Right hindlimb (tissue), 1 donor: ENCODE measurements around the gene TBC1D14.
A peak's percentile ranks its signal among the peaks of the same experiment; 100 is the strongest.
"Not testable (repeated sequence)": the region's sequence is repeated elsewhere in the genome, so short reads cannot be mapped to it uniquely, and the experiment has no call there.

ENCODE experiments used
- DNase-seq: peaks from one replicate; pipeline ENCODE4 v3.0.0-alpha.2; 2018

The TBC1D14 gene

DNA sequence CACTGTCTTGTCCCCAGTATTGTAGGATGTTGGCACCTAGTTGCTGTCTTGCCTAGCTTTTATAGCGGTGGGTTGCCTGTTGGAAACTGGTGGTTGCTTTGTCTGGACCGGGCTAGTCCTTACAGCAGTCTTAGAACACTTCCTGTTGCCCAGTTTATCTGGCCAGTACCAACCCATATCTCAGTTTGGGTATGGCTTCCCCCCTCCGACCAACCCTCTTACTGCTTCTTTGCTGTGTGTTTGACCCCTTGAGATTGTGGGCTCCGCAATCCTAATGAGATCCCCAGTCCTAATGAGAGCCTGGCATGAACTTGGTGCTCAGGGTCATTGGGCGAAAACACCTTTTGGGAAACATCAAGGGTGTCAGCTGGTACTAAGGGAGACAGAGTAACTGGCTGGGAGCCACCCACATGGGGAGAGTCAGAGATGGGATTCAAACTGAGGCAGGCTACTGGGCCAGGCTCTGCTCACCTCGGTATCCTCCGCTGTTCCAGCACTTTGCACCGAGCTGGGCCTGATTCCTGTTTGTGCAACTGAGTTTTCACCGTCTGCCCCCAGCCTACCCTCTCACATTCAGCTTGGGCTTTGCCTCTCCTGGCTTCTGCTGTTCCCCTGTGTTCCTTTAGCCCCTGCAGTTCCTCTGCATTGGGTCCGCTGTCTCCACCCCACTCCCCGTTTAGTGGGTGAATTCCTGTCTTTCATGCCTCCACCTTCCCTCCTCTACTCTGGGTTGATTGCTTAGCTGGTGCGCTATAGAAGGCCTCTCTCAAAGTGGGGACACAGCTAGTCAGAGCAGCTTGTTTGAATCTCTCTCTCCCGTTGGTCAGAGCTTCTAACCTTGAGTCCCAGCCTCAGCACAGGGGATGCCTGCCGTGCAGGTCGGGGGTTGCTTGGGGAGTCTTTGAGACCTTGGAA, 1.6 kb downstream of the TBC1D14 start:
- DNase-seq: no peak

DNA sequence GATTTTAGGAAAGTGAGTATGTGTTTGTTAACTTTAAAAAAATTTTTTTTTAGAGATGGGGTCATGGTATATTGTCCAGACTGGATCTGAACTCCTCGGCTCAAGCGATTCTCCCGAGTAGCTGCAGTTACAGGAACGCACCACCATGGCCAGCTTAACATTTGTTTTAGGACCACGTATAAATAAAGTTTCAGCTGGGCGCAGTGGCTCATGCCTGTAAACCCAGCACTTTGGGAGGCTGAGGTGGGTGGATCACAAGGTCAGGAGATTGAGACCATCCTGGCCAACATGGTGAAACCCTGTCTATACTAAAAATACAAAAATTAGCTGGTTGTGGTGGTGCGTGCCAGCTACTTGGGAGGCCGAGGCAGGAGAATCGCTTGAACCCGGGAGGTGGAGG, 2.3 kb downstream of the TBC1D14 start:
- not testable (repeated sequence) for DNase-seq

DNA sequence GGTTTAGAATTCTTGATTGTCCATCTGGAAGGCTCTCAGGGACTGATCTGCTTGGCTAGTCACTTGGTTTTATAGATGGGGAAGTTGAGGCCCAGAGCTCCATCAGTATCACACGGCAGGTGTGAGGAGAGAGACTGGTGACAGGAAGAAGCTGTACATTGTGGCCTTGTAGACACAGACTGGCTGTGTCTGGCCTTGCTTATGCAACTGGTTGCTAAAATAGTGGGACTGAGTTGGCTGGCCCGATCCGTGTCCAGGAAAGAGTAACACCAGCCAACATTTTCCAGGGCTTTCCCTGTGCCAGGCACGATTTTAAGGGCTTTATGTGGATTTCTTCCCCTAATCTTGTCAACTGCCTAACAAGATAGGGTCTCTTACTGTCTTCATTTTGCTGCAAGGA, 2.8 kb downstream of the TBC1D14 start:
- DNase-seq: no peak

DNA sequence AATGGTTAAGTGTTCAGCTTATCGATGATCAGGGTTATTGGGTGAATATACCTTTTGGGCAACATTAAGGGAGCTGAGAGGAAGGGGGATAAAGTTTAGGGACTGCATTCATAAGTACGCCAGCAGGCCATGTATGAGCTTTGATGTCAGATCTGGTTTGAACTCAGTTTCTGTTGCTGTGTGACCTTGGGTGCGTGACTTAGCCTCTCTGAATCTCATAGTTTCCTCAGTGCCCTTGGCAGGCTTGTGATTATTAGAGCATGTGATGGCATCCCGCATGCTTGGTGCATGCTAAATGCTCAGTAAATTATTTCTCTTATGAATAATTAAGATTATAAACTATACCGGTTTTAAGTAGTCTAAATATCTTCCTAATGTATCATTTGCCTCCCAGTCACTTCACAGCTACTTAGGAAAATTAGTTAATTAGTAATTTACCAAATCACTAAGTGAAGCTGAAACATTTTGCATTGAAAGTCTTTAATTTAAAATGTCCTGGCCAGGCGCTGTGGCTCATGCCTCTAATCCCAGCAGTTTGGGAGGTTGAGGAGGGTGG, 3.8 kb downstream of the TBC1D14 start:
- DNase-seq: no peak

DNA sequence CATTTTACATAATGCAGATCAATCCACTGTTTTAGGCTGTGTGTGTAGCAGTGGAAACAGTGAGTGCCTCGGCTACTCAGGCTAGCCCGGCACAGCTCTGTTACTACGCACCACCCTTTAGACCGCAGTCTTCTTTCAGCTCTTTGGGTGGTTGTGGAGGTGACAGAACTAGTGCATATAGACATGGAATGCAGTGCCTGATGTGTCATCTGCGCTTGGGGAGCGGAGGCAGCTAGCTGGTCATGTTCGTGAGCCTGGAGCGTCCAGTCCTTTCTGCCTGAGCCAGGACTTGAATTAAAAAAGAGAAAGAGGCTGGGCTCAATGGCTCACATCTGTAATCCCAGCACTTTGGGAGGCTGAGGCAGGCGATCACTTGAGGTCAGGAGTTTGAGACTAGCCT, 4.8 kb downstream of the TBC1D14 start:
- no peak for DNase-seq

DNA sequence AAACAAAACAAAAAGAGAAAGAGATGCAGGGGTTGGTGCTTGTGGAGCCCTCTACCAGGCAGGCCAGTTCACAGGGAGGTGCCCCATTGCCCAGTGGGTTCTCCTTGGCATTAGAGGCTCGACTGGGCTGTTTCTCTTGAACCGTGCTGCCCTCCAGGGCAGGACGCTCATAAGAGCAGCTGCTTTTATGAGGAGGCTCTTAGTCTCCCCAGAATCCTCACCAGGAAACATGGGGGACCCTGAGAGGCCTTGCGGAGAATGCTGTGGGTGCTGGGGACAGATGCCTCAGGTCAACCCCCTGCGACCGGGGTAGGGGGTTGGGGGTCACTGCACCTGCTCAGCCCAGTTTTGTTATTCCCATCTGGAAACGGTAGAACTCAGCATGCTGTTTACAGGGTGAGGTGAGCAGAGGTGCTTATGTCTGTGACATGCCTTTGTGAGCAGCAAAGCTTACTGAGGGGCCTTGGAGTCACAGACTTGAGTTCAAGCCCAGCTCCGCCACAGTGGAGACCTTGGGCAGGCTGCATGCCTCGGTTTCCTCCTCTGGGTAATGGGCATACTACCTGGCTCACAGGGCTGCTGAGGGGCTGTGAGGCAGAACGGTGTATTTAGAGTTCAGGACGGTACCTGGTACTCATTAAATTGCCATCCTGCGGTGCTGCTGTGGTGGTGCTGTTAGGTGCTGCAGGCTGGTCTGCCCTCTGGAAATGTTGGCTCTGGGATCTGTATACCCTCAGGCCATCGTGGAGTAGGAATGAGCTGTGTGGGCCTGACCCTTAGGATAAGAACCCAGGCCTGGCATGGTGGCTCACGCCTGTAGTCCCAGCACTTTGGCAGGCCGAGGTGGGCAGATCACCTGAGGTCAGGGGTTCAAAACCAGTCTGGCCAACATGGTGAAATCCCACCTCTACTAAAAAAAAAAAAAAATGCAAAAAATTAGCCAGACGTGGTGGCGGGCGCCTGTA, 5.7 kb downstream of the TBC1D14 start:
- no peak for DNase-seq

DNA sequence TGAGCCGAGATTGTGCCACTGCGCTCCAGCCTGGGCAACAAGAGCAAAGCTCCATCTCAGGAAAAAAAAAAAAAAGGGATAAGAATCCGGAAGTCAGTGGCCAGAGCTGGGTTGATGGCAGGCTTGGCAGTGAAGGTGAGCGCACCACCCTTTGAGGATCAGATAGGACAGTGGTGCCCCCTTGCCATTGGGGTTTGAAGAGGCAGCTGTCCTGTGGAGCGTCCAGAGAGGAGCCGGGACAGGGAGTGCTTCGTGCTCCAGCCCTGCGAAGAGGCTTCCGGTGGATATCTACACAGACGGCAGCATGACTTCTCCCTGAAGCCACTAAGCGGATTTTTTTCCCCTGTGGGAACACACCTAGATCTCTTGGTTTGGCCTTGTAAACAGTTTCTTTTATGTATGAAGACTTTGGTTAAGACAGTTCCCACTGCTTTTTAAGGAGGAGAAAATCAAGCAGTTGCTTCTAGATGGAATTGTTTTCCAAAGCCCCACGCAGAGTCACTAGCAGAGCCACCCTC, 6.5 kb downstream of the TBC1D14 start:
- DNase-seq: no peak

DNA sequence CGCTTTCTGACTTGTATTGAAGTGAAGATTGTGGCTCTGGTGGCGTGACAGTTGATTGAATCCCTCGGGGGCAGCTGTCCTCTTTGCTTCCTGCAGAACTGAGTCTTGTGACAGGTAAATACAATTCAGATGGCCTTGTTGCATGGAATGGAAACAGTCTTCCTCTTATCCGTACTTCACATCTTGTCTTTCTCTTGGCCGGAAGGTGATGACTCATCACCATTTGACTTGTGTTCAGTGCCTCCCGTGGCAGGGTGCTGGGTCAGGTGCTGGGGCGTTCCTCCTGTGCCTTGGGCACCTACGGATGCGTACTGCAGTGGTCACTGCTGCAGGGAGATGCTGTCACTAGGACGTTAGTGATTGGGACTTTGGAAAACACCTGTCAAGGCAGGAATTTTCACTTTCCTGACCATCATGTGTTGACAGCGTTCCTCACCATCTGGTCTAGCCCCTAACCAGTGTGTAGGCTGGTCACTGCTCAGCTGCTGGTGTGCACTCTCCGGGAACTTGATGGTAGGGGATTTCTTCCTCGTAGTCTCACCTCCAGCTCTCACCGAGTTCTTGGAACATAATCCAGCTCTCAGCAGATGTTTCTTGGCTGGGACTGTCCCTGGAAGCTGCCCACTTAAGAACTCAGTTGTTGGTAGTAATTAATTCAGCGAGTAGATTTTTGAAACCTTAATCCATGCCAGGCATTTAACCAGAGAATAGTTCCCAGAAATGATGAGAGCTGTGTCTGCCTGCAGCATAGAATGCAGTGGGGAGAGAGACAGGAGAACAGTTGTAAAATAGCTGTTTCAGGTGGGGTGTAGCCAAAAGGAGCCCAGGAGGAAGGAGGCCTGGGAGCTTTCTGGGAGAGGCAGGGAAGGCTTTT, 7.2 kb downstream of the TBC1D14 start:
- DNase-seq: no peak

DNA sequence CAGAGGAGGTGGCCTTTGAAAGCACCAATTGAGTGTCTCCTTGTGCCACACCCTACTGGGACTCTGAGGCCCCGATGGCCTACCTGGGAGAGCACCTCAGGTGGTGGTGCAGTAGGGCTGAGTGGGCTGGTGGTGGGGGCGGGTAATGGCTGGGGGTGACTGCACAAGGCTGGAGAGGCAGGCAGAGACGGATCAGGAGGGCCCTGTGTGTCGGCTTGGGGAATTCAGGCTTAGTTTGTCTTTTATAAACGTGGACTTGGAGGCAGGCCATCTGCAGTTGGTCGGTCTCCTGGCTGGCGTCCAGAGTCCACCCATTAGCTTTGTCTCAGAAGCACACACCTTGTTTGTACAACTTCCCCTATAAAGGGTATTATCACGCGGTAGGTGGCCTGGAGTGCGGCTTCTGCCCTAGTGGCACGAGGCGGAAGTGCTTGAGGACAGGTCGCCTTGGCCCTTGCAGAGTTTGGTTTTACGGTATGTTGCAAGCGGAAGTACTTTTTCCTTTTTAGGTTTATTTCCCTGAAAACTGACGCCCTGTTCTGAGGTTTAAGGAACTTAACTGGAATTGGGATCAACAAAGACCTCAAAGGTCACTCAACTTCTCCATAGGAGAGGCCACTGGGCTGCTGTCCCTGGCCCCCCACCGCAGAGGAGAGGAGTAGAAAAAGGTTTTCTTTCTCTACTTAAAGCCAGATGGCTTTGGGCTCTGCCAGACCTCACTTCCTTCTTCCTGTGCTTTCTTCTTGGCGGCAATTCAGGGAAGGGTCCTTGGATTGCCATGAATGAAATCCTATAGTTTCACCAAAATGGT, 8.0 kb downstream of the TBC1D14 start:
- DNase-seq: peak; percentile 60

DNA sequence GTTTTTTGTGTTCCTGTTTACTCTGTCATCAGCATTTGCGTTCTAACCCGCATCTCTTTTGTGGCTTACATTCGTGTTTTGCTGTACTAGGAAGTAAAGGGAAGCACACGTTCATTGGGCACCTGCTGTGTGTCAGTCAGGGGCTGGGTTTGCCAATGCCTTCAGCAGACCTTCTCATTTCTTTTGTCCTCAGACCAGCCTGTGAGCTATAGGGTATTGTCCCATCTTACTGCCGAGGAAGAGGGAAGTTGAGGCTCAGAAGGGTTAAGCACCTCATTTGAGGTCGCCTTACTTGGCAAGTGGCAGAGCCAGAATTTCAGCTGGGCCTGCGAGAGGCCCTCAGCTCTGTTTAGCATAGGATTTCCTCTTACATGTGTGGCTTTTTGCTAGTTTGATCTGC, 8.7 kb downstream of the TBC1D14 start:
- no peak for DNase-seq

DNA sequence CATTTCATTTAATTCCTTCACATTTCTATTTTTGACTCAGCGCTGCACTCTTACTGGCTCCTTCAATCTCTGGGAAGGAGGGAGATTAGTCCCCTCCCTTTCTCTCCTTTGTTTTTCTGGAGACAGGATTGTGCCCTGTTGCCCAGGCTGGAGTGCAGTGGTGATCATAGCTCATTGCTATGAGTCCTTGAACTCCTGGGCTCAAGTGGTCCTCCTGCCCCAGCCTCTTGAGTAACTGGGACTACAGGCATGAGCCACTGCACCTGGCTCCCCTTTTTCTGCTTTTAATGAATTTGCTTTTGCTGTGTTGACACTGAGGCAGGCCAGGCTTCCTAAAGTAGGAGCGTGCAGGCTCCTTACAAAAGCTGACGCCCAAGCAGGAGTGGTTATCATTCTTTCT, 10.5 kb downstream of the TBC1D14 start:
- DNase-seq: no peak

DNA sequence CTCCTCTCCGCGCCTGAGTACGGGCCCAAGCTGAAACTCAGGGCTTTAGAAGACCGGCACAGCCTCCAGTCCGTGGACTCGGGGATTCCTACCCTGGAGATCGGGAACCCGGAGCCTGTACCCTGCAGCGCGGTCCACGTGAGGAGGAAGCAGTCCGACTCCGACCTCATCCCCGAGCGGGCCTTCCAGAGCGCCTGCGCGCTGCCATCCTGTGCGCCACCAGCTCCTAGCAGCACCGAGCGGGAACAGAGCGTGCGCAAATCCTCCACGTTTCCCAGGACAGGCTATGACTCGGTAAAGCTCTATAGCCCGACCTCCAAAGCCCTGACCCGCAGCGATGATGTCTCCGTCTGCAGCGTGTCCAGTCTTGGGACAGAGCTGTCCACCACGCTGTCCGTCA, 13.9 kb downstream of the TBC1D14 start:
- DNase-seq: no peak

DNA sequence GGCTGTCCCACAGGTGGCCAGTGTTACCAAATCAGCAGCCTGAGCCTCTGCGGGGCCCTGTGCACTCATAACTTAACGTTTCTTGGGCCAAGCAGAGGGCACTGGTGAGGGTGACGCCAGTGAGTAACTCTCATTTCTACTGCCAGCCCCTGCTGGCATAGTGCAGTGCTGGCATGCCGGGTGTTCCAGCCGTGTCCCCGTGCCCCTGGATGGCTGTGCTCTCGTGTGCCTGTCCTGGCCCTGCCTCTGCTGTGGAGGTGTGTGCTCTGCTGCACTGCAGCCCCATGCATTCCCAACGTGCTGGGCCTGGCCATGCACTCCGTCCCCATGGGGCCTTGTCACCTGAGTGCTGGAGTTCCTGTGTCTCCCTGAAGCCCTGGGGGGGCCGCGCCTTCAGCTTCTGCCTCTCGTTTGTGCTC, 14.7 kb downstream of the TBC1D14 start:
- no peak for DNase-seq

DNA sequence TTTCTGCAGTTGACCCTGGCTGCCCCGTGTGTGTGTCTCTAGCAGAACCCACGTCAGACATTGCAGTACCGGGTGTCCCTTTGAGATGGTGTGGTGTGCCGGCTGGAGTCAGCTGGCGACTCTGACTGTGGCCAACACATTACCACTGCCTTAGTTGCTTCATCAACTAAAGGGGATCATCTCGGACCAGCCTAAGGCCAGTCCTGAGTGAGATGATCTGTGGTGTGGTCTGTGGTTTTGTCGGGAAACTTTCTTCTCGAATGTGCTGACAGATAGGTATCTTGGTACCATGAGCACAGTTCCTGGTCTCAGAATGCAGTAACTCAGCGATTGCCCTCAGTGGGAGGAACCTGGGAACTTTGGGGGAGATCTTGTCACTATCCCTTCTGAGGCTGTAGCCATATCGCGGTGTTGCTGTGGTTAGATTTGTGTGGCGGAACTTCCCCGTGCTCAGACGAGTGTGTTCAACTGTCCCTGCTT, 15.8 kb downstream of the TBC1D14 start:
- DNase-seq: no peak

DNA sequence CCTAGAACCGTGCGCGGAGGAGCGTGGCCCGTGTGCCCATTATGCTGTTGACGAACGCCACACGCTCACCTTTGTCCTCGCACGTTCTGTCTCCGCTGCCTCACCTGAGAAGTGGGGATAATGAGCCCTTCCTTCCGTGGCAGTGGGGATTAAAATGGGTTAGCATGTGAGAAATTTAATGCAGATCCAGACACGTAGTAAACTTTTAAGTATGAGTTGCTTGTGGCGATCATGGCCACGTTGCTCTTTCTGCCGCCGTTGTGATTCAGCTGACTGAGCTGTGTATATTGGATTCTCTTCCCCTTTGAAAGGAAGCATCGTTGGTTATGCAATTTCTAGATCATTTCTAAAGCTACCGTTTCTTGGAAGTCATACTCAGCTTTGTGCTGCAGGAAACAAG, 16.5 kb downstream of the TBC1D14 start:
- no peak for DNase-seq

DNA sequence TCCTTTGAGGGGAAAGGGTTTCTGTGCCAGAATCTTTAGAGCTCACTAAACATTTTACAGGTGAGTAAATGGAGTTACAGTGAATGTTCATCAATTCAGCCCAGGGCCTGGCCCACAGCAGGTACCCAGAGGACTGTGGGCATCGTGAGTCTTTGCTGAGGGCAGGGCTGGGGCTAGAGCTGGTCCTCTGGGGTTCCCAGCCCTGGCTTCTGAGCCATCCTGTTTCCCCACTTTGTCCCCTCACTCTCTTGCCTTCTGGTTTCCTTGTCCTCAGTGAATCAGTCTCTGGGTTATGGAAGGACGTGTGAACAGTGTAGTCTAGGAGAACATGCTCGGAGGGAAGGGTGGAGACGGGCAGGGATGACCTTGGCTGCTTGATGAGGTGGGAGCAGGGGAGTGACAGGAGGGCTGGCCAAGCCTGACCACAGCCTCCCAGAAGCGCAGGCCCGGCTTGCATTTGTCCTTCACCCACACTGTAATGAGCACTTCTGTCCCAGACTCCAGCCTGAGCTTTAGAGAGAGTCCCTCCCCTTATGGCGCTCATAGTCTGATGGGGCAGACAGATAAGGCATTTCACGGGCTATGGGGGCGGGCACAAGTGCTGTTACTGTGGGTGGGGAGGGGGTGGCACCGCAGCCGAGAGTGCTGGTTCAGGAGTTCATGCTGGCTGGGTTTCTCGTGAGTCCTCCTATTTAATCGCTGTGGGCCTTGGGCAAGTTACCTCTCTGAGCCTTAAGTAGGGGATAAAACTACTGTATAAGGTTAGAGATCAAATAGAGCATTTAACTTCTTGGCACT, 17.3 kb downstream of the TBC1D14 start:
- no peak for DNase-seq

DNA sequence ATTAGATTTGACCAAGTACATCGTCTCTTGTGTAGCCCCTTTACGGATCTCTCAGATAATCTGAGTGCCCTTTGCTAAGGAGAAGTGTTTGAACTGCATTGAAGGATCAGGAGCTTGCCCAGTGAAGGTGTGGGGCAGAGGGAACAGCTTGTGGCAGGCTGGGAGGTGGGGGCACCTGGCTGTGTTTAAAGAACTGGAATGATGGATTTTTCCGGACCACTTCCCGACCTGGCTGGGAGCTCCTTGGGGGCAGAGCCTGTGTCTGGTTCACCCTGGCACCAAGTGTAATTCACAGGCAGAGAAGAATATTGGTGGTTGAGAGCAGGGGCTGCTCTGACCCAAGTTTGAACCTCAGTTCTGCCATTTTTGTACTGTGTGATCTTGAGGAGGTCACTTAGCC, 18.5 kb downstream of the TBC1D14 start:
- DNase-seq: no peak

DNA sequence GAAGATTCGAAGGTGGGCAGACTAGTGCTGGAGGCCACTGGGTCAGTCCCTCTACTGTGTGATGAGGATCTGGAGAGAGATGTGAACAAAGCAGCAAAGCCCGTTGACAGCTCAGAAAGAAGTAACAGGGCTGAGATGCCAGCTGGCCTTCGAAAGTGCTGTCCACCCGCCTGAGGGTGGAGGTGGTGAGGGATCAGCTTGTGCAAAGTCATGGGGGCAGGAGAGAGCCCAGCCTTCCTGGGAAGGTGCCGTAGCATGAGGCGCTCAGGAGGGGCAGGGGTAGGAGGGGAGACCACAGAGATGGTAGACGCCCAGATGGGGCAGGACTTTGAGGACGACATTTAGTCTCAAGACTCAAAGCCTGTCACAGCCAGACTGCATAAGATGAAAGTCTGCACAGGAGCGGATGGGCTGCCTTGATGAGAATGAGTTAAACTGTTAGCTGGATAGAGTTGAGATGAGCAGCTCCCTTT, 19.7 kb downstream of the TBC1D14 start:
- no peak for DNase-seq

DNA sequence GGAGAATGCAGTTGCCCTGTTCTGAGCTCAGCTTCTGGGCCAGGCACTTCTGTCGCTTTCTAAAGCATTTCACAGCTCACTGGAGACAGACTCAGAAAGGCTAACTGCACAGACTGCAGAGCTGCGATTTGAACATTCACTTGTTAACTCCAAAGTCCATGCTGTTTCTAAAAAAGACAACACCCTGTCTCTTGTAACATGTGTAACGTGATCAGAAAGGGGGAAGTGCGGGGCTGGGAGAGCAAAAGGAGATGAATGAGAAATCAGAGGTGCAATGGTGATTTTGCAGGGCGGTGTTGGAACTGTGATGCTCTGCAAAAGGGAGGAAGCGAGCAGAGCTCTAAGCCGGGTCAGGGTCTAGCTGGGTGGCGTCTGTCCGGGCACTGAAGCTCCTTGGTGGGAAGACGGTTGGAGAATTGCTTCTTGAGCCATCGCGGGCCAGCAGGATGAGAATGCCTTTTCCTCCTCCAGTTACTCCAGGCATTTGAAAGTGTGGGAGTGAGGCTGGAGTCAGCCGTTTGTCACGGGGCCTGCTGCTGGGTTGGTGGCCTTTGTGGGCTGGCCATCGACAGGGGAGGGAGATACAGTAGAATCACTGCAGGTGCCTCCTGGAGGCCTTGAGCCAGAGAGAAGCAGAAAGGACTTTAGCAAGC, 20.3 kb downstream of the TBC1D14 start:
- DNase-seq: no peak

DNA sequence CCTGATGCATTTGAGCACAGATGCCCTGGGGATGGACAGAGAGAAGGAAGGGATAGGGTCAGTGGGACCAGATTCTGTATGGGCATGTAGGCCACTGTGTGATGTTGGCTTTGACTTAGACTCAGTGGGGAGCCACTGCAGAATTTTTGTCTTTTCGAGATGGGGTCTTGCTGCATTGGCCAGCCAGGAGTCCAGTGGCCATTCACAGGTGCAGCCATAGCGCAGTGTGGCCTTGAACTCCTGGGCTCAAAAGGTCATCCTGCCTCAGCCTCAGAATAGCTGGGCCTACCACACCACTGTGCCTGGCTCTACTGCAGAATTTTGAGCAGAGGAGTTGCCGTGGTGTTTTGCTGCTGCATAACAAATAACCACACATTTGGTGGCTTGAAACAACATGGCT, 22.8 kb downstream of the TBC1D14 start:
- DNase-seq: no peak
